Smooth muscle cell (in vitro differentiated cells): ENCODE results near the gene HIF3A. TPM values are rescaled to one million over a fixed set of nuclear protein-coding genes. Genes with fewer than 3 reads are reported as not detected.

Source experiments
- DNase-seq: peaks from one replicate; lab custom pipeline; 2025; ENCODE audit not compliant: unreplicated experiment; lab: John Stamatoyannopoulos, UW
- H2AFZ ChIP-seq: fragments of 200-600 bp; sonication (generic); 2 replicates; pipeline ENCODE4 v1.6.0; 2016; ENCODE audit warnings: antibody characterized with exemption, low read depth, mild to moderate bottlenecking
- H3F3A ChIP-seq: fragments of 200-600 bp; sonication (generic); 2 replicates; pipeline ENCODE4 v1.6.0; 2017; ENCODE audit warnings: antibody characterized with exemption, low read depth
- H3K27ac ChIP-seq: fragments of 200-600 bp; sonication (generic); 2 replicates; pipeline ENCODE4 v1.5.1; 2016; ENCODE audit warnings: low read depth, mild to moderate bottlenecking
- H3K27me3 ChIP-seq: fragments of 200-600 bp; sonication (generic); 2 replicates; pipeline ENCODE4 v1.6.1; 2016; ENCODE audit warnings: low read depth, mild to moderate bottlenecking
- H3K36me3 ChIP-seq: fragments of 200-600 bp; sonication (generic); 2 replicates; pipeline ENCODE4 v1.5.1; 2016; ENCODE audit warnings: low read depth
- H3K4me1 ChIP-seq: fragments of 200-600 bp; sonication (generic); 2 replicates; pipeline ENCODE4 v1.5.1; 2016; ENCODE audit warnings: low read depth
- H3K4me2 ChIP-seq: fragments of 200-600 bp; sonication (generic); 2 replicates; pipeline ENCODE4 v1.6.0; 2016; ENCODE audit warnings: mild to moderate bottlenecking
- H3K4me3 ChIP-seq: fragments of 200-600 bp; sonication (generic); 2 replicates; pipeline ENCODE4 v1.5.1; 2016; ENCODE audit warnings: mild to moderate bottlenecking
- H3K79me2 ChIP-seq: fragments of 200-600 bp; sonication (generic); 2 replicates; pipeline ENCODE4 v1.6.0; 2016; ENCODE audit warnings: low read depth, mild to moderate bottlenecking
- H3K9ac ChIP-seq: fragments of 200-600 bp; sonication (generic); 2 replicates; pipeline ENCODE4 v1.6.0; 2016; ENCODE audit warnings: low read depth
- H3K9me3 ChIP-seq: fragments of 200-600 bp; sonication (generic); replicated peaks from 2 replicates; pipeline ENCODE4 v1.5.1; 2016; ENCODE audit warnings: low read depth
- H4K20me1 ChIP-seq: fragments of 200-600 bp; sonication (generic); 2 replicates; pipeline ENCODE4 v1.6.0; 2016; ENCODE audit warnings: low read depth
- CTCF ChIP-seq: fragments of 200-600 bp; sonication (generic); IDR thresholded peaks from 2 replicates; pipeline ENCODE4 v1.5.1; 2017; ENCODE audit warnings: borderline replicate concordance, mild to moderate bottlenecking, antibody characterized with exemption; ENCODE audit not compliant: insufficient read depth, poor library complexity, severe bottlenecking
- WGBS: methylation state at CpG from one replicate; pipeline ENCODE4 v1.1.7; 2016; ENCODE audit warnings: low lambda C conversion rate; 5-methylcytosine and 5-hydroxymethylcytosine counted together
- polyA plus RNA-seq: library from polyadenylated mRNA; unstranded; fragments of >200 nt; fragmentation: Nextera tagmentation; extraction: Ambion mirVana; gene quantifications from 2 replicates; pipeline ENCODE4 v1.2.1, GENCODE V29; 2016
- total RNA-seq: library from RNA; depleted of rRNA; stranded (reverse); fragments of >200 nt; gene quantifications from 2 replicates; pipeline ENCODE4 v1.2.3, GENCODE V29; 2014

HIF3A gene
- total and polyA plus RNA-seq, 2 experiments from 2014 or later, result 4.9 to 16.2 TPM

- H3K36me3 ChIP-seq, result no peaks in the 10 kb centered on the region
- no peak overlapping the region for H3K27ac ChIP-seq
- H3K4me1 ChIP-seq, result no peaks in the 10 kb centered on the region
- H3K9me3 ChIP-seq, result no peaks in the 10 kb centered on the region
- no peaks in the 10 kb centered on the region for H3K79me2 ChIP-seq
- no peaks in the 10 kb centered on the region for H3K27me3 ChIP-seq
- no peak overlapping the region for H2AFZ ChIP-seq
- H3K4me2 ChIP-seq, result no peak overlapping the region
- 23% methylated on average over 10 of the region's 10 CpGs for WGBS
- H4K20me1 ChIP-seq, result no peaks in the 10 kb centered on the region
- TF ChIP-seq CTCF, result peak; percentile 85
- H3K9ac ChIP-seq, result no peak overlapping the region
- no peak overlapping the region for H3K4me3 ChIP-seq
- H3F3A ChIP-seq, result no peaks in the 10 kb centered on the region
- peak; percentile 19 for DNase-seq
Measured at GRCh38 chr19:46265217-46265828, 31.5 kb upstream of the HIF3A start.

GRCh38 chr19:46269101-46269500 is 27.7 kb upstream of the HIF3A start:
- no peaks in the 10 kb centered on the region for H3K9me3 ChIP-seq
- H3K4me3 ChIP-seq, result no peak overlapping the region
- no peaks in the 10 kb centered on the region for H4K20me1 ChIP-seq
- peaks cover 8% of the 10 kb centered on the region for H3K4me1 ChIP-seq
- H3K36me3 ChIP-seq, result no peaks in the 10 kb centered on the region
- 93% methylated on average over 7 of the region's 7 CpGs for WGBS
- no peak overlapping the region for H3K4me2 ChIP-seq
- H3K27ac ChIP-seq, result no peak overlapping the region
- H3K9ac ChIP-seq, result no peak overlapping the region
- no peaks in the 10 kb centered on the region for H3K79me2 ChIP-seq
- no peak overlapping the region for H2AFZ ChIP-seq
- H3F3A ChIP-seq, result peaks cover 10% of the 10 kb centered on the region
- H3K27me3 ChIP-seq, result no peaks in the 10 kb centered on the region
- no peak for DNase-seq
- TF ChIP-seq CTCF, result no peak

- Histone ChIP-seq H3K27ac (peak overlapping the region; percentile 99), H3F3A (peaks cover 10% of the 10 kb centered on the region), H3K9me3 (no peaks in the 10 kb centered on the region), H3K4me1 (peaks cover 8% of the 10 kb centered on the region), H3K9ac (peak overlapping the region; percentile 80), H3K4me3 (no peak overlapping the region), H3K27me3 (no peaks in the 10 kb centered on the region), H3K36me3 (no peaks in the 10 kb centered on the region), H3K4me2 (peak overlapping the region; percentile 11), H4K20me1 (no peaks in the 10 kb centered on the region), H2AFZ (no peak overlapping the region), H3K79me2 (no peaks in the 10 kb centered on the region)
- no peak for TF ChIP-seq CTCF
- WGBS, result 48% methylated on average over 17 of the region's 17 CpGs
- no peak for DNase-seq
Measured at GRCh38 chr19:46270521-46271256, 26.2 kb upstream of the HIF3A start.
